MM.1S (cell line): ENCODE data around the gene AQP12A.

ENCODE experiments used
- DNase-seq: peaks from one replicate; pipeline ENCODE4 v3.0.0-alpha.2; 2015
- H2AFZ ChIP-seq: fragments of 300-600 bp; sonication (generic); 2 replicates; pipeline ENCODE4 v1.6.0; 2016; ENCODE audit warnings: antibody characterized with exemption, low read length
- H3F3A ChIP-seq: fragments of 300-600 bp; sonication (generic); 2 replicates; pipeline ENCODE4 v1.6.1; 2016; ENCODE audit warnings: mild to moderate bottlenecking, antibody characterized with exemption, low read length, moderate library complexity, mixed read lengths; ENCODE audit not compliant: insufficient read depth
- H3K27ac ChIP-seq: fragments of 300-600 bp; sonication (generic); 2 replicates; pipeline ENCODE4 v1.5.1; 2016; ENCODE audit warnings: mild to moderate bottlenecking, low read length
- H3K27me3 ChIP-seq: fragments of 300-600 bp; sonication (generic); replicated peaks from 2 replicates; pipeline ENCODE4 v1.6.0; 2016; ENCODE audit warnings: low read length; ENCODE audit not compliant: insufficient read depth
- H3K36me3 ChIP-seq: fragments of 300-600 bp; sonication (generic); replicated peaks from 2 replicates; pipeline ENCODE4 v1.6.1; 2016; ENCODE audit warnings: mild to moderate bottlenecking, low read length, mixed read lengths; ENCODE audit not compliant: insufficient read depth
- H3K4me1 ChIP-seq: fragments of 300-600 bp; sonication (generic); 2 replicates; pipeline ENCODE4 v1.6.1; 2016; ENCODE audit warnings: low read length, mixed read lengths
- H3K4me2 ChIP-seq: fragments of 300-600 bp; sonication (generic); 2 replicates; pipeline ENCODE4 v1.6.0; 2016; ENCODE audit warnings: low read depth, low read length
- H3K4me3 ChIP-seq: fragments of 300-600 bp; sonication (generic); 2 replicates; pipeline ENCODE4 v1.5.1; 2016; ENCODE audit warnings: low read length, mixed read lengths
- H3K79me2 ChIP-seq: fragments of 300-600 bp; sonication (generic); 2 replicates; pipeline ENCODE4 v1.6.1; 2016; ENCODE audit warnings: mixed run types, low read length, mixed read lengths
- H3K9ac ChIP-seq: fragments of 300-600 bp; sonication (generic); 2 replicates; pipeline ENCODE4 v1.6.1; 2016; ENCODE audit warnings: low read length, mixed read lengths
- H3K9me2 ChIP-seq: fragments of 300-600 bp; sonication (generic); replicated peaks from 2 replicates; pipeline ENCODE4 v1.6.1; 2016; ENCODE audit warnings: mild to moderate bottlenecking, low read length, mixed read lengths; ENCODE audit not compliant: insufficient read depth
- H3K9me3 ChIP-seq: fragments of 300-600 bp; sonication (generic); replicated peaks from 2 replicates; pipeline ENCODE4 v1.6.1; 2016; ENCODE audit warnings: mild to moderate bottlenecking, low read length, mixed read lengths; ENCODE audit not compliant: insufficient read depth
- H4K20me1 ChIP-seq: fragments of 300-600 bp; sonication (generic); 2 replicates; pipeline ENCODE4 v1.6.1; 2016; ENCODE audit warnings: mild to moderate bottlenecking, low read length, moderate library complexity, mixed read lengths; ENCODE audit not compliant: insufficient read depth
- EZH2 ChIP-seq: fragments of 300-600 bp; sonication (generic); optimal IDR thresholded peaks from 2 replicates; pipeline ENCODE3; 2017; ENCODE audit warnings: low read depth, mild to moderate bottlenecking, antibody characterized with exemption, low read length, mixed read lengths
- EZH2phosphoT487 ChIP-seq: fragments of 300-600 bp; sonication (generic); IDR thresholded peaks from 2 replicates; pipeline ENCODE4 v1.6.1; 2018; ENCODE audit warnings: antibody characterized with exemption, low read length
- TF ChIP-seq, protein P1 (sequence below): fragments of 300-600 bp; sonication (generic); IDR thresholded peaks from 2 replicates; pipeline ENCODE4 v1.5.1; 2016; ENCODE audit warnings: antibody characterized with exemption, low read length, mixed read lengths

AQP12A gene

DNA sequence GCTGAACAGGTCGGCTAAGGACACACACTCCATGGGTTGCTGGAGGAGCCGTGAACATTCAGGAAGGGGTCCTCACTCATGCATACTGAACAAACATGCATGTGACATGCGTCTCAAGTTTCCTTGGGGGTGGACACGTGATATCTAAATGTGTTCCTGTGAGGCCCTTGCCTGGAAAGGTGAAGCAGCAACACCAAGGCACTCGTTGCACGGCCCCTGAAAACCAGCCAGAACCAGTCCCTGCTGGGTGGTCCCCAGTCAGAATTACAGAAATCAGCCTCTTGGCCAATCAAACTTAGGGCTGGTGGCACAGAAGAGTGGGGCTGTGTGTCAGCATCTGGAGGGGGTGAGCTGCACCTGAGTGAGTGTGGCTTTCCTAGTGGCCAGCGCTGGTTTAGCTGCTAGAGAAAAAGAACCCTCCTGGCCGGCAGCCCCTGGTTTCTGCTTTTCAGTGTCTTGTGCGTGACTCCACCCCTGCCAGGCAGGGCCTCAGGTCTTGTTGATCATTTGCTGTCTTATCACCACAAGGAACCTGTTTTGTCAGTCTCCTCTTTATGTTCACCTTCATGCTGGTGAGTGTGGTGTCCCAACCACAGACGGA, 5.8 kb upstream of the AQP12A start:
- Histone ChIP-seq H3F3A (no peaks in the 10 kb centered on the region), H3K4me3 (no peak overlapping the region), H3K27me3 (peaks cover 43% of the 10 kb centered on the region), H2AFZ (no peak overlapping the region), H3K9ac (no peak overlapping the region), H3K9me2 (no peaks in the 10 kb centered on the region), H3K79me2 (no peaks in the 10 kb centered on the region), H3K9me3 (no peaks in the 10 kb centered on the region), H3K36me3 (no peaks in the 10 kb centered on the region), H3K4me2 (no peak overlapping the region), H4K20me1 (no peaks in the 10 kb centered on the region), H3K4me1 (no peaks in the 10 kb centered on the region), H3K27ac (no peak overlapping the region)
- TF ChIP-seq EZH2phosphoT487: no peak
- no peak for TF ChIP-seq EZH2
- TF ChIP-seq, protein P1, sequence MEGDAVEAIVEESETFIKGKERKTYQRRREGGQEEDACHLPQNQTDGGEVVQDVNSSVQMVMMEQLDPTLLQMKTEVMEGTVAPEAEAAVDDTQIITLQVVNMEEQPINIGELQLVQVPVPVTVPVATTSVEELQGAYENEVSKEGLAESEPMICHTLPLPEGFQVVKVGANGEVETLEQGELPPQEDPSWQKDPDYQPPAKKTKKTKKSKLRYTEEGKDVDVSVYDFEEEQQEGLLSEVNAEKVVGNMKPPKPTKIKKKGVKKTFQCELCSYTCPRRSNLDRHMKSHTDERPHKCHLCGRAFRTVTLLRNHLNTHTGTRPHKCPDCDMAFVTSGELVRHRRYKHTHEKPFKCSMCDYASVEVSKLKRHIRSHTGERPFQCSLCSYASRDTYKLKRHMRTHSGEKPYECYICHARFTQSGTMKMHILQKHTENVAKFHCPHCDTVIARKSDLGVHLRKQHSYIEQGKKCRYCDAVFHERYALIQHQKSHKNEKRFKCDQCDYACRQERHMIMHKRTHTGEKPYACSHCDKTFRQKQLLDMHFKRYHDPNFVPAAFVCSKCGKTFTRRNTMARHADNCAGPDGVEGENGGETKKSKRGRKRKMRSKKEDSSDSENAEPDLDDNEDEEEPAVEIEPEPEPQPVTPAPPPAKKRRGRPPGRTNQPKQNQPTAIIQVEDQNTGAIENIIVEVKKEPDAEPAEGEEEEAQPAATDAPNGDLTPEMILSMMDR: no peak
- DNase-seq: no peak

DNA sequence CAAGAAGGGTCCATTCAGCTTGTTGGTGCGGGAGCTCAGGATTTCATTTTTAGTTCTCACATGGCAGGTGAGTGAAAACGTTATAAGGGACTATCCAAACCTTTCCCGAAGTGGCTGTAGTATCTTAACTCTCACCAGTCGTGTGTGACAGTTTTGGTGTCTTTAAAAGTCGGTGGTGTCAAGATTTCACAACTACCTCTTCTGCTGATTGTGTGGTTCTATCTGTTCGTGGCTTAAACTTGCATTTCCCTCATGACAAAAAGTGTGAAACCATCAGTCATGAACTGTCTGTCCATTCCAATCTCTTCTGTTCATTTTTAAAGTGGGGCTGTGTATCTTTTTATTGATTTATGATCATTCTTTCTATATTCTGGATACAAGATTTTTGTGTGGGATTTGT, 5.2 kb upstream of the AQP12A start:
- H2AFZ ChIP-seq: no peak overlapping the region
- no peak overlapping the region for H3K4me2 ChIP-seq
- no peaks in the 10 kb centered on the region for H3K4me1 ChIP-seq
- H3K27me3 ChIP-seq: peaks cover 43% of the 10 kb centered on the region
- no peaks in the 10 kb centered on the region for H3K36me3 ChIP-seq
- H3K9me3 ChIP-seq: no peaks in the 10 kb centered on the region
- H4K20me1 ChIP-seq: no peaks in the 10 kb centered on the region
- H3K79me2 ChIP-seq: no peaks in the 10 kb centered on the region
- DNase-seq: no peak
- H3F3A ChIP-seq: no peaks in the 10 kb centered on the region
- no peak overlapping the region for H3K9ac ChIP-seq
- no peak overlapping the region for H3K27ac ChIP-seq
- no peak for TF ChIP-seq EZH2
- no peak for TF ChIP-seq EZH2phosphoT487
- TF ChIP-seq, protein P1: no peak
- no peaks in the 10 kb centered on the region for H3K9me2 ChIP-seq
- H3K4me3 ChIP-seq: no peak overlapping the region

DNA sequence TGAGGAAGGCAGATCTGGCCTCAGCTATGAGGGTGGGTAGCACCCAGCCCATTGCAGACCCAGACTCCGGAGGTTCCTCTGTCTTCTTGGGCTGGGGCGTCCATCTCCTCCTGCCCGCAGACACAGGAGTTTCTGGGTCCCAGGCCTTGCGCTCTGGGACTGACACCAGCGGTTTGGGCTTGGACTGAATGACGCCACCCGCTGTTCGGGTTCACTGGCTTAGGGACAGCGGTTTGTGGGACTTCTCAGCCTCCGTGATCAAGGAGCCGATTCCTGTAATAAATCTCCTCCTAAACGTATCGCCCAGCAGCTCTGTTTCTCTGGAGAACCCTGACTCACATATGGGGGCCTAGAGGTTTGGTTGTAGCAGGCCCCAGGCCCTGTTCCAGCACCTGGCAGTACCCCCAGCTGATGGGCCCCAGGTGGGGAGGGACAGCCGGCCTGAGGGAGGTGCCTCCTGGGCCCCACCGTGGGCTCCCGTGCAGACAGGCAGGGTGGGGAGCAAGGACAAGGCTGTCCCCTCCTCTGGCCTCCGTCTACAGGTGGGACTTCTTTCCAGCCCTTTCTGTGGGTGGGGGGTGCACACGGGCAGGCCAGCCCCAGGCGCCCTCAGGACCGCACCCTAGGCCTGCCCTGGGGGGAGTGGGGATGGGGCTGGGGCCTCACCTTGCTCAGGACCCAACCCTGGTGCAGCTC, 4.5 kb upstream of the AQP12A start:
- no peak overlapping the region for H3K4me2 ChIP-seq
- H3F3A ChIP-seq: no peaks in the 10 kb centered on the region
- H3K27ac ChIP-seq: no peak overlapping the region
- H3K27me3 ChIP-seq: peaks cover 43% of the 10 kb centered on the region
- no peaks in the 10 kb centered on the region for H3K36me3 ChIP-seq
- TF ChIP-seq EZH2phosphoT487 (no peak), EZH2 (no peak)
- TF ChIP-seq, protein P1: no peak
- H3K9ac ChIP-seq: no peak overlapping the region
- H2AFZ ChIP-seq: no peak overlapping the region
- H3K9me2 ChIP-seq: no peaks in the 10 kb centered on the region
- no peak for DNase-seq
- H3K4me1 ChIP-seq: no peaks in the 10 kb centered on the region
- H4K20me1 ChIP-seq: no peaks in the 10 kb centered on the region
- H3K79me2 ChIP-seq: no peaks in the 10 kb centered on the region
- no peaks in the 10 kb centered on the region for H3K9me3 ChIP-seq
- no peak overlapping the region for H3K4me3 ChIP-seq
